Gastrocnemius medialis (tissue), 4 donors: ENCODE measurements around the gene TMIGD3. TPM values are rescaled to one million over a fixed set of nuclear protein-coding genes. Genes with fewer than 3 reads are reported as not detected.

ENCODE experiments used
- ATAC-seq, 2 donors: fragments of 150-250 bp; one replicate each; pipeline ENCODE4 v1.9.1; 2016
- DNase-seq, 2 donors: peaks; one replicate each; pipeline ENCODE4 v3.0.0-alpha.2; 2019
- H3K27ac ChIP-seq, 4 donors: fragments of 200-600 bp; sonication (generic); 1 replicate in 1 of 4; 2 replicates in 3 of 4; pipeline ENCODE4 v1.5.1; 2016 to 2018; ENCODE audit warnings: mild to moderate bottlenecking in 2 of 4, moderate library complexity in 1 of 4
- H3K27me3 ChIP-seq, 3 donors: fragments of 200-600 bp; sonication (generic) in 2 of 3; 1 replicate in 1 of 3; 2 replicates in 2 of 3; pipeline versions ENCODE4 v1.5.1 to v1.6.0; 2016 to 2019; ENCODE audit warnings: mild to moderate bottlenecking in 1 of 3, moderate library complexity in 1 of 3
- H3K36me3 ChIP-seq, 2 donors: fragments of 200-600 bp; sonication (generic) in 1 of 2; one replicate each; pipeline ENCODE4 v1.5.1; 2017 to 2018
- H3K4me1 ChIP-seq, 2 donors: fragments of 200-600 bp; sonication (generic) in 1 of 2; one replicate each; pipeline ENCODE4 v1.5.1; 2016 to 2017; ENCODE audit warnings: mild to moderate bottlenecking in 2 of 2
- H3K4me3 ChIP-seq, 4 donors: fragments of 200-600 bp; sonication (generic) in 3 of 4; 1 replicate in 1 of 4; 2 replicates in 3 of 4; pipeline ENCODE4 v1.5.1; 2016 to 2019; ENCODE audit warnings: mild to moderate bottlenecking in 2 of 4
- H3K9me3 ChIP-seq, 3 donors: fragments of 200-600 bp; sonication (generic) in 2 of 3; 1 replicate in 1 of 3; 2 replicates in 2 of 3; pipeline ENCODE4 v1.5.1; 2016 to 2019
- CTCF ChIP-seq, 5 experiments: fragments of 450-650 bp in 3 of 5; fragments of 200-600 bp in 2 of 5; sonication (generic) in 2 of 5; IDR thresholded peaks in 4 of 5; conservative IDR thresholded peaks in 1 of 5; 1 replicate in 4 of 5; 2 replicates in 1 of 5; pipeline ENCODE4 v1.5.1; 2016 to 2019; ENCODE audit warnings: antibody characterized with exemption in 5 of 5, mild to moderate bottlenecking in 3 of 5, moderate library complexity in 3 of 5
- POLR2A ChIP-seq, 2 donors: fragments of 450-650 bp; IDR thresholded peaks; one replicate each; pipeline ENCODE4 v1.6.1; 2017; ENCODE audit warnings: antibody characterized with exemption in 2 of 2, mild to moderate bottlenecking in 2 of 2, moderate library complexity in 2 of 2
- in situ Hi-C, 4 donors: fragments of 200-750 bp; cut with MboI; loops; one replicate each; pipeline versions ENCODE4 v1.15.0 to v1.8.0; 2017; ENCODE audit warnings: low sequenced_read_pairs in 4 of 4
- intact Hi-C: fragments of 100-400 bp; cut with DNase I; formaldehyde crosslinking; loops from one replicate; pipeline ENCODE4 v1.15.1; 2023; ENCODE audit warnings: low total_unique reads
- total RNA-seq, 4 donors: library from RNA; depleted of rRNA; stranded (reverse); fragments of >200 nt; gene quantifications; one replicate each; pipeline versions ENCODE4 v1.1.0 to v1.2.3, GENCODE V29; 2016

The TMIGD3 gene
- total RNA-seq, 4 donors from 2014 or later, result 0.51 to 0.67 (median 0.55) TPM; not detected in 1

- Histone ChIP-seq H3K4me3 (no peak overlapping the region), H3K4me1 (no peaks in the 10 kb centered on the region), H3K9me3 (no peaks in the 10 kb centered on the region), H3K27me3 (no peaks in the 10 kb centered on the region), H3K36me3 (peaks cover 0 to 84% of the 10 kb centered on the region in 2 donors), H3K27ac (no peak overlapping the region)
- in situ Hi-C loops (no loop called here), intact Hi-C loops (no loop called here)
- ATAC-seq, result no peak
- TF ChIP-seq POLR2A (IDR thresholded peaks at IDR 0.05), result no peak
- no peak for TF ChIP-seq CTCF (IDR thresholded peaks at IDR 0.05 in 4 of 5, conservative IDR thresholded peaks at IDR 0.05 in 1 of 5)
- DNase-seq, result no peak
These were observed 35.3 kb downstream of the TMIGD3 start for GRCh38 chr1:111467865-111468716.

- Histone ChIP-seq H3K36me3 (peaks cover 0 to 78% of the 10 kb centered on the region in 2 donors), H3K27ac (no peak overlapping the region), H3K4me1 (no peaks in the 10 kb centered on the region), H3K4me3 (no peak overlapping the region), H3K9me3 (no peaks in the 10 kb centered on the region), H3K27me3 (no peaks in the 10 kb centered on the region)
- ATAC-seq (no peak), DNase-seq (no peak)
- intact Hi-C loops (no loop called here), in situ Hi-C loops (no loop called here)
- no peak for TF ChIP-seq CTCF (IDR thresholded peaks at IDR 0.05 in 4 of 5, conservative IDR thresholded peaks at IDR 0.05 in 1 of 5)
- TF ChIP-seq POLR2A (IDR thresholded peaks at IDR 0.05), result no peak
These were observed 37.0 kb downstream of the TMIGD3 start for GRCh38 chr1:111466480-111466879.

GRCh38 chr1:111465754-111466153 is 37.7 kb downstream of the TMIGD3 start:
- TF ChIP-seq POLR2A (IDR thresholded peaks at IDR 0.05) (no peak), CTCF (IDR thresholded peaks at IDR 0.05 in 4 of 5, conservative IDR thresholded peaks at IDR 0.05 in 1 of 5) (no peak)
- Histone ChIP-seq H3K4me1 (no peaks in the 10 kb centered on the region), H3K36me3 (peaks cover 0 to 78% of the 10 kb centered on the region in 2 donors), H3K9me3 (no peaks in the 10 kb centered on the region), H3K27me3 (no peaks in the 10 kb centered on the region), H3K4me3 (no peak overlapping the region), H3K27ac (no peak overlapping the region)
- in situ Hi-C loops, result no loop called here
- intact Hi-C loops, result no loop called here
- ATAC-seq, result no peak
- no peak for DNase-seq

GRCh38 chr1:111463029-111463683 is 40.3 kb downstream of the TMIGD3 start:
- no peak for ATAC-seq
- no peak for DNase-seq
- Histone ChIP-seq H3K9me3 (no peaks in the 10 kb centered on the region), H3K36me3 (peaks cover 0 to 77% of the 10 kb centered on the region in 2 donors), H3K4me1 (no peaks in the 10 kb centered on the region), H3K4me3 (no peak overlapping the region), H3K27me3 (no peaks in the 10 kb centered on the region), H3K27ac (peak overlapping the region in 1 of 4 donors; percentile 0)
- in situ Hi-C loops, result no loop called here
- intact Hi-C loops, result no loop called here
- TF ChIP-seq POLR2A (IDR thresholded peaks at IDR 0.05) (no peak), CTCF (IDR thresholded peaks at IDR 0.05 in 4 of 5, conservative IDR thresholded peaks at IDR 0.05 in 1 of 5) (no peak)
